HepG2 (cell line): ENCODE data around the gene GBX1. TPM values are rescaled to one million over a fixed set of nuclear protein-coding genes. Genes with fewer than 3 reads are reported as not detected.
A peak's percentile ranks its signal among the peaks of the same experiment; 100 is the strongest.

Experiments
- ATAC-seq: fragments of 200-7000 bp; cut with Tn5 transposase; 3 replicates; pipeline ENCODE4 v1.9.1; 2020; ENCODE audit warnings: mild to moderate bottlenecking, moderate library complexity
- BruUV-seq: library from RNA; stranded (reverse); fragments of 400-500 nt; replicated peaks from 2 replicates; lab custom pipeline; 2021; lab: Mats Ljungman, UMichigan
- CTCF ChIA-PET: fragments of 300-600 bp; formaldehyde crosslinking; extraction: SDS; loops from one replicate; lab custom pipeline; 2021; ENCODE audit warnings: low total read pairs, inconsistent platforms, low intra/inter-chr PET ratio; lab: Yijun Ruan, JAX
- POLR2A ChIA-PET: fragments of 350-600 bp; sonication (Branson Sonifier 250); formaldehyde crosslinking; loops from one replicate; lab custom pipeline; 2020; ENCODE audit warnings: antibody characterized with exemption, inconsistent platforms; lab: Yijun Ruan, JAX
- DNase-seq: peaks from one replicate; pipeline ENCODE4 v3.0.0-alpha.2; 2015; ENCODE audit warnings: low spot score
- FAIRE-seq: peaks from 3 replicates; lab custom pipeline; 2011; peaks lifted over from hg19 to GRCh38; lab: Jason Lieb, UNC
- H2AFZ ChIP-seq: one replicate; pipeline ENCODE4 v1.6.1; 2011; ENCODE audit warnings: low read length, inconsistent platforms
- H3K27ac ChIP-seq: fragments of 300-600 bp; 3 replicates; pipeline ENCODE4 v1.8.0; 2011; ENCODE audit warnings: mixed run types, mild to moderate bottlenecking, mixed read lengths, low read length, inconsistent platforms; ENCODE audit not compliant: insufficient read depth; ENCODE audit errors: extremely low read length
- H3K27me3 ChIP-seq, 2 experiments: fragments of 200-600 bp in 1 of 2; 2 replicates in 1 of 2; 3 replicates in 1 of 2; pipeline versions ENCODE4 v1.6.0 to v1.8.0; 2011; ENCODE audit warnings: low read length in 2 of 2, mild to moderate bottlenecking in 2 of 2, moderate library complexity in 2 of 2, inconsistent platforms in 1 of 2; ENCODE audit not compliant: insufficient read depth in 2 of 2, control insufficient read depth in 1 of 2
- H3K36me3 ChIP-seq, 2 experiments: fragments of 200-600 bp in 1 of 2; replicated peaks in 1 of 2; 2 replicates in 1 of 2; 3 replicates in 1 of 2; pipeline versions ENCODE4 v1.5.1 to v1.8.0; 2011; ENCODE audit warnings: low read length in 2 of 2, inconsistent platforms in 1 of 2; ENCODE audit not compliant: insufficient read depth in 2 of 2, control insufficient read depth in 1 of 2
- H3K4me1 ChIP-seq: 2 replicates; pipeline ENCODE4 v1.5.1; 2012; ENCODE audit warnings: low read length, inconsistent platforms; ENCODE audit not compliant: insufficient read depth
- H3K4me2 ChIP-seq: 2 replicates; pipeline ENCODE4 v1.6.0; 2011; ENCODE audit warnings: low read depth, low read length, inconsistent platforms
- H3K4me3 ChIP-seq, 3 experiments: fragments of 200-600 bp in 1 of 3; sonication (generic), shearing (Covaris generic) in 1 of 3; replicated peaks in 1 of 3; 2 replicates each; pipeline ENCODE4 v1.5.1; 2011 to 2016; ENCODE audit warnings: low read length in 3 of 3, inconsistent platforms in 2 of 3, low read depth in 2 of 3, mild to moderate bottlenecking in 2 of 3, control low read depth in 1 of 3, mixed read lengths in 1 of 3; ENCODE audit not compliant: insufficient read depth in 1 of 3
- H3K79me2 ChIP-seq: one replicate; pipeline ENCODE4 v1.6.1; 2011; ENCODE audit warnings: low read length, inconsistent platforms; ENCODE audit not compliant: insufficient read depth
- H3K9ac ChIP-seq: 2 replicates; pipeline ENCODE4 v1.6.0; 2011; ENCODE audit warnings: mild to moderate bottlenecking, low read depth, low read length, inconsistent platforms; ENCODE audit not compliant: insufficient read depth
- H3K9me3 ChIP-seq: 2 replicates; pipeline ENCODE4 v1.5.1; 2012; ENCODE audit warnings: mild to moderate bottlenecking, low read length
- H4K20me1 ChIP-seq: 2 replicates; pipeline ENCODE4 v1.6.0; 2011; ENCODE audit warnings: inconsistent platforms, mild to moderate bottlenecking, low read length, moderate library complexity; ENCODE audit not compliant: insufficient read depth
- CREM ChIP-seq, 2 experiments: sonication (generic) in 1 of 2; formaldehyde crosslinking in 1 of 2; IDR thresholded peaks; 2 replicates each; pipeline versions ENCODE4 v1.4.0 to v1.6.1; 2016 to 2020; ENCODE audit warnings: antibody characterized with exemption in 1 of 2, mild to moderate bottlenecking in 1 of 2, missing genetic modification reagents in 1 of 2
- HDAC2 ChIP-seq: sonication (generic); formaldehyde crosslinking; IDR thresholded peaks from 2 replicates; pipeline ENCODE4 v1.4.0; 2020; ENCODE audit warnings: missing genetic modification reagents
- ISL2 ChIP-seq: sonication (generic); formaldehyde crosslinking; IDR thresholded peaks from 2 replicates; pipeline ENCODE4 v1.5.0; 2020; ENCODE audit warnings: missing genetic modification reagents
- NFATC3 ChIP-seq: sonication (generic); formaldehyde crosslinking; IDR thresholded peaks from 2 replicates; pipeline ENCODE4 v1.5.1; 2020; ENCODE audit warnings: mild to moderate bottlenecking, missing genetic modification reagents
- POLR2G ChIP-seq: fragments of 200-400 bp; formaldehyde crosslinking; IDR thresholded peaks from 2 replicates; pipeline ENCODE4 v1.6.1; 2018; ENCODE audit warnings: mild to moderate bottlenecking, low read depth, low read length, moderate library complexity
- RAD21 ChIP-seq: fragments of 450-650 bp; formaldehyde crosslinking; IDR thresholded peaks from 2 replicates; pipeline ENCODE4 v1.5.0; 2020; ENCODE audit warnings: mild to moderate bottlenecking
- RELA ChIP-seq: sonication (generic); formaldehyde crosslinking; IDR thresholded peaks from 2 replicates; pipeline ENCODE4 v1.4.0; 2020; ENCODE audit warnings: missing genetic modification reagents
- SALL1 ChIP-seq: sonication (generic); formaldehyde crosslinking; IDR thresholded peaks from 2 replicates; pipeline ENCODE4 v1.8.0; 2022; ENCODE audit warnings: mild to moderate bottlenecking, missing genetic modification reagents
- SPEN ChIP-seq: sonication (generic); formaldehyde crosslinking; IDR thresholded peaks from 2 replicates; pipeline ENCODE4 v1.5.1; 2020; ENCODE audit warnings: low read depth, mild to moderate bottlenecking, missing genetic modification reagents
- ZNF382 ChIP-seq: sonication (generic); formaldehyde crosslinking; IDR thresholded peaks from 2 replicates; pipeline ENCODE4 v1.5.0; 2020; ENCODE audit warnings: missing genetic modification reagents, mild to moderate bottlenecking, borderline replicate concordance
- ZNF644 ChIP-seq: IDR thresholded peaks from 2 replicates; pipeline ENCODE4 v1.6.1; 2016; ENCODE audit warnings: low read depth
- WGBS: methylation state at CpG from one replicate; pipeline ENCODE4 v1.1.6; 2017; ENCODE audit warnings: low lambda C conversion rate; 5-methylcytosine and 5-hydroxymethylcytosine counted together
- in situ Hi-C: cut with HindIII; loops from 2 replicates; pipeline ENCODE4 v1.10.0; 2017; ENCODE audit warnings: low pct_unique_long_range_greater_than_20kb; ENCODE audit not compliant: extremely low pct_ligation_motif_present
- intact Hi-C: fragments of 100-400 bp; cut with micrococcal nuclease; formaldehyde crosslinking; loops from one replicate; pipeline ENCODE4 v1.10.0; 2022; ENCODE audit not compliant: unreplicated experiment
- polyA plus RNA-seq, 8 experiments: library from polyadenylated mRNA; depleted of rRNA in 3 of 8; stranded (reverse) in 7 of 8; unstranded in 1 of 8; fragments of >200 nt; fragmentation: Illumina TruSeq in 4 of 8; extraction: Trizol in 4 of 8; gene quantifications; 2 replicates each; pipeline versions ENCODE4 v1.2.1 to v1.2.3, GENCODE V29; 2011 to 2016; ENCODE audit warnings: low read depth in 4 of 8, missing spikeins in 1 of 8, mixed read lengths in 1 of 8; ENCODE audit not compliant: insufficient read depth in 1 of 8
- total RNA-seq, 5 experiments: library from RNA; depleted of rRNA; stranded (reverse); fragments of >200 nt; fragmentation: Illumina TruSeq; extraction: Trizol; gene quantifications; 2 replicates each; pipeline ENCODE4 v1.2.3, GENCODE V29; 2016; ENCODE audit warnings: low read depth in 1 of 5
- TF ChIP-seq, protein P1 (sequence below): sonication (generic); formaldehyde crosslinking; IDR thresholded peaks from 2 replicates; pipeline ENCODE4 v1.8.0; 2022; ENCODE audit warnings: missing genetic modification reagents, mild to moderate bottlenecking, borderline replicate concordance
- TF ChIP-seq, protein P2 (sequence below): sonication (generic); formaldehyde crosslinking; IDR thresholded peaks from 2 replicates; pipeline ENCODE4 v1.5.1; 2020; ENCODE audit warnings: mild to moderate bottlenecking, missing genetic modification reagents, moderate library complexity
- TF ChIP-seq, protein P3 (sequence below): sonication (generic); formaldehyde crosslinking; IDR thresholded peaks from 2 replicates; pipeline ENCODE4 v1.4.0; 2020; ENCODE audit warnings: missing genetic modification reagents, borderline replicate concordance

Gene GBX1
- total and polyA plus RNA-seq, 2 of the 13 experiments (the other 11 are each of a cell fraction or from before 2014, with no cell fraction given) = not detected

DNA sequence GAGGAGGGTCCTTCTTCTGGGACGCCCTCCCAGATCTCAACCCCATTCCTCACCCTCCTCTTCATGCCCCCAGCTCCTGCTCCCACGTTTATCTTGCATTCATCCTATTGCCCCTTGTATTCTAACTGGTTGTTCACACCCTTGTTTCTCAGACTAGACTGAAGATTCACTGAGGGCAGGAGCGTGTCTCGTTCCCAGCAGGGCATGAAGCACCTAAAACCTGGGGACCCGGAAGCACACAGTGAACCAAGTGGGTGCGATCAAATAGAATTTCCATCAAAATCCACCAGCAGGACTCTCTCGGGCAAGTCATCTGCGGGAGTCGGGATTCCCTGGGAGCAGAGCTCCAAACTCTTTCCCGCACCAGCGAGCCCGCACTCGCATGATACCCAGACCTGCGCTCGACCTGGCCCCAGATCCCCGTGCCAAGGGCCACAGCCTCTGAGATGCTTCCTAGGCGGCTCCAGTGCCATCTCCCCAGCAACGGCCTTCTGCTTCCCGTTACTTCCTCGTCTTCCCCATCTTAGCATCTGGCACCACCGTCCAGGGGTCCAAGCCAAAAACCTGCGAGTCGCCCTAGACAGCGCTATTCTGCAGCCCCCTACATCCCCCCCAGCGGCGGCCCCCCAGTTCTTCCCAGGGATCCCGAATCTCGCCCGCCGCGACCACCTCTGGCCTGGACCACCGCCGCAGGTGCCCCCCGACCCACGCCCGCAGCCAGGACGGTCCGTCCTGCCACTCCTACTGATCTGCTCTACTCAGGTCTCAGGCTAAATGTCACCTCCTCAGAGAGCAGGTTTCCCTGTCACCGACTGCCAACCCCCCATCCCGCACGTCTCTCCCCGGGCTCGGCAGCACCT is 6.1 kb upstream of the GBX1 start (continued):
- TF ChIP-seq POLR2G = no peak
- TF ChIP-seq, protein P1, sequence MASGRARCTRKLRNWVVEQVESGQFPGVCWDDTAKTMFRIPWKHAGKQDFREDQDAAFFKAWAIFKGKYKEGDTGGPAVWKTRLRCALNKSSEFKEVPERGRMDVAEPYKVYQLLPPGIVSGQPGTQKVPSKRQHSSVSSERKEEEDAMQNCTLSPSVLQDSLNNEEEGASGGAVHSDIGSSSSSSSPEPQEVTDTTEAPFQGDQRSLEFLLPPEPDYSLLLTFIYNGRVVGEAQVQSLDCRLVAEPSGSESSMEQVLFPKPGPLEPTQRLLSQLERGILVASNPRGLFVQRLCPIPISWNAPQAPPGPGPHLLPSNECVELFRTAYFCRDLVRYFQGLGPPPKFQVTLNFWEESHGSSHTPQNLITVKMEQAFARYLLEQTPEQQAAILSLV (CRISPR knock-in tag) = no peak
- TF ChIP-seq ZNF382 = no peak
- no peak for TF ChIP-seq SALL1 (CRISPR knock-in tag)
- TF ChIP-seq, all 625 proteins: peak for 0

DNA sequence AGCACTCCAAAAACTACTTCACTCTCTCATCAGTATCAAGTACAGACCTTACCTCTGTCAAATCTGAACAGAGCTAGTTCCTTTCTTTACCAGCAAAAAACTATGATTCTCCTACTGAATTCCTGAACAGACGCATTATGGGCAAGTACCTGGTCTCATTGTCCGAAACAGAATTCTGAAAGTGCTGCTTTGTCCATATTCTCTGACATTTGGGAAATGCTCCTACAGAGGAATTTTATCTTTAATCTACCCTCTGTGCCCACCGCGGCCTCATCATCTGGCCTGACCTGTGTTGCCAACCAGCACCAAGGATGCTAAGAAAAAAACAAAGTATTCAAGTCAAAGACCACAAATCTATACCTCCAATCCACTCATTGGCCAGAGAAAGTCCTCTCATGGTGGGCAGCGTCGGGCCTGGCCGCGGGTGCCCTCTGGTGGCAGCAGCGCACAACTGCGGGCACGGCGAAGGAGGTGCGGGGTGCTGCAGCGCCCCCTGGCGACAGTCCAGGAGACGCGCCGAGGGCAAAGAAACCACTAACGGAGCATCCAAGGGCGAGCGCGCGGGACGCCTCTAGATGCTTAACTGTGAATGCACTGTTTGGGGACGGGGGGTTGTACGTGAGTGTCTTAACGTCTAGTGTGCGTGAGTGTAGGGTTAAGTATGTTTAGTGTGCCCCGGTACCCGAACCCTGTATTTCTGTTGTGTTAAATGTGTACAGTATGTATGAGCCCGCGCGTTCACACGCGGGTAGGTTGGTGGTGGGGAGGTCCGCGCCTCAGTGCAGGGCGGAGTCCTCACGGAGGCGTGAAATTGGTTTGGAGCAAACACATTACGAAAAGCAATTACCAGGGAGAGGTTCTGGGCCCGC is 5.0 kb upstream of the GBX1 start:
- Histone ChIP-seq H3K36me3 (no peaks in the 10 kb centered on the region), H3K79me2 (no peaks in the 10 kb centered on the region), H3K27me3 (peaks cover 2 to 45% of the 10 kb centered on the region in 2 experiments; a peak in 4 of 5 replicates), H4K20me1 (no peaks in the 10 kb centered on the region), H2AFZ (no peak overlapping the region), H3K27ac (no peak overlapping the region), H3K9me3 (no peaks in the 10 kb centered on the region), H3K4me1 (no peaks in the 10 kb centered on the region), H3K9ac (no peak overlapping the region), H3K4me2 (no peak overlapping the region), H3K4me3 (no peak overlapping the region)
- FAIRE-seq (peak; percentile 71), DNase-seq (peak; percentile 53), ATAC-seq (peak; percentile 69)
- WGBS = 31% methylated on average over 29 of the region's 42 CpGs
- ChIA-PET POLR2A (no interaction called here), CTCF (interaction anchor here (0.8 to 2.7 kb wide), 3 partner anchors 22 to 131 kb away, joined by 3 to 67 read pairs (median 8); no protein-coding TSS in a partner anchor)
- BruUV-seq = no TSS peak
- intact Hi-C loops = loop anchor here (10.0 kb wide), 1 partner anchor 132 kb away; no protein-coding TSS in a partner anchor
- in situ Hi-C loops = no loop called here
- TF ChIP-seq, protein P2, sequence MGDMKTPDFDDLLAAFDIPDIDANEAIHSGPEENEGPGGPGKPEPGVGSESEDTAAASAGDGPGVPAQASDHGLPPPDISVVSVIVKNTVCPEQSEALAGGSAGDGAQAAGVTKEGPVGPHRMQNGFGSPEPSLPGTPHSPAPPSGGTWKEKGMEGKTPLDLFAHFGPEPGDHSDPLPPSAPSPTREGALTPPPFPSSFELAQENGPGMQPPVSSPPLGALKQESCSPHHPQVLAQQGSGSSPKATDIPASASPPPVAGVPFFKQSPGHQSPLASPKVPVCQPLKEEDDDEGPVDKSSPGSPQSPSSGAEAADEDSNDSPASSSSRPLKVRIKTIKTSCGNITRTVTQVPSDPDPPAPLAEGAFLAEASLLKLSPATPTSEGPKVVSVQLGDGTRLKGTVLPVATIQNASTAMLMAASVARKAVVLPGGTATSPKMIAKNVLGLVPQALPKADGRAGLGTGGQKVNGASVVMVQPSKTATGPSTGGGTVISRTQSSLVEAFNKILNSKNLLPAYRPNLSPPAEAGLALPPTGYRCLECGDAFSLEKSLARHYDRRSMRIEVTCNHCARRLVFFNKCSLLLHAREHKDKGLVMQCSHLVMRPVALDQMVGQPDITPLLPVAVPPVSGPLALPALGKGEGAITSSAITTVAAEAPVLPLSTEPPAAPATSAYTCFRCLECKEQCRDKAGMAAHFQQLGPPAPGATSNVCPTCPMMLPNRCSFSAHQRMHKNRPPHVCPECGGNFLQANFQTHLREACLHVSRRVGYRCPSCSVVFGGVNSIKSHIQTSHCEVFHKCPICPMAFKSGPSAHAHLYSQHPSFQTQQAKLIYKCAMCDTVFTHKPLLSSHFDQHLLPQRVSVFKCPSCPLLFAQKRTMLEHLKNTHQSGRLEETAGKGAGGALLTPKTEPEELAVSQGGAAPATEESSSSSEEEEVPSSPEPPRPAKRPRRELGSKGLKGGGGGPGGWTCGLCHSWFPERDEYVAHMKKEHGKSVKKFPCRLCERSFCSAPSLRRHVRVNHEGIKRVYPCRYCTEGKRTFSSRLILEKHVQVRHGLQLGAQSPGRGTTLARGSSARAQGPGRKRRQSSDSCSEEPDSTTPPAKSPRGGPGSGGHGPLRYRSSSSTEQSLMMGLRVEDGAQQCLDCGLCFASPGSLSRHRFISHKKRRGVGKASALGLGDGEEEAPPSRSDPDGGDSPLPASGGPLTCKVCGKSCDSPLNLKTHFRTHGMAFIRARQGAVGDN (CRISPR knock-in tag) = peak; percentile 68
- TF ChIP-seq, protein P3, sequence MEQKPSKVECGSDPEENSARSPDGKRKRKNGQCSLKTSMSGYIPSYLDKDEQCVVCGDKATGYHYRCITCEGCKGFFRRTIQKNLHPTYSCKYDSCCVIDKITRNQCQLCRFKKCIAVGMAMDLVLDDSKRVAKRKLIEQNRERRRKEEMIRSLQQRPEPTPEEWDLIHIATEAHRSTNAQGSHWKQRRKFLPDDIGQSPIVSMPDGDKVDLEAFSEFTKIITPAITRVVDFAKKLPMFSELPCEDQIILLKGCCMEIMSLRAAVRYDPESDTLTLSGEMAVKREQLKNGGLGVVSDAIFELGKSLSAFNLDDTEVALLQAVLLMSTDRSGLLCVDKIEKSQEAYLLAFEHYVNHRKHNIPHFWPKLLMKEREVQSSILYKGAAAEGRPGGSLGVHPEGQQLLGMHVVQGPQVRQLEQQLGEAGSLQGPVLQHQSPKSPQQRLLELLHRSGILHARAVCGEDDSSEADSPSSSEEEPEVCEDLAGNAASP = peak; percentile 68
- TF ChIP-seq RELA (CRISPR knock-in tag) = no peak
- peak; percentile 95 for TF ChIP-seq RAD21
- no peak for TF ChIP-seq ISL2
- peak; percentile 40; the same call in 1 of the 2 replicates for TF ChIP-seq SPEN (CRISPR knock-in tag)
- no peak for TF ChIP-seq ZNF644 (CRISPR knock-in tag)
- peak; percentile 39; the same call in 1 of the 2 replicates for TF ChIP-seq NFATC3 (CRISPR knock-in tag)
- TF ChIP-seq CREM (IDR thresholded peaks at IDR 0.05) = no peak
- TF ChIP-seq CREM (CRISPR knock-in tag; IDR thresholded peaks at IDR 0.05) = no peak
- TF ChIP-seq HDAC2 (CRISPR knock-in tag) = peak; percentile 56; the same call in 1 of the 2 replicates
